Measurements from ENCODE around the gene SV2C. TPM values are rescaled to one million over a fixed set of nuclear protein-coding genes. Genes with fewer than 3 reads are reported as not detected.

Gene SV2C
- total RNA-seq, 1 donor from 2014 or later = 17.8 TPM

- Mint-ChIP-seq H3K36me3 (ENCODE audit: unreplicated experiment) (no peaks in the 10 kb centered on the region), H3K4me1 (ENCODE audit: low read depth, unreplicated experiment) (no peaks in the 10 kb centered on the region), H3K27me3 (ENCODE audit: unreplicated experiment) (no peaks in the 10 kb centered on the region), H3K4me3 (ENCODE audit: unreplicated experiment) (no peak overlapping the region), H3K9me3 (ENCODE audit: unreplicated experiment) (peaks cover 2% of the 10 kb centered on the region), H3K27ac (ENCODE audit: unreplicated experiment) (no peak overlapping the region)
- TF ChIP-seq CTCF (IDR thresholded peaks at IDR 0.05; ENCODE audit: partially characterized antibody, unreplicated experiment) = no peak
- DNase-seq = no peak
These were observed 306.5 kb downstream of the SV2C start for GRCh38 chr5:76389513-76390154.

GRCh38 chr5:76391014-76391413 lies 307.8 kb downstream of the SV2C start:
- TF ChIP-seq CTCF (IDR thresholded peaks at IDR 0.05; ENCODE audit: partially characterized antibody, unreplicated experiment) = no peak
- H3K36me3 Mint-ChIP-seq (ENCODE audit: unreplicated experiment) = no peaks in the 10 kb centered on the region
- no peak overlapping the region for H3K4me3 Mint-ChIP-seq (ENCODE audit: unreplicated experiment)
- no peak overlapping the region for H3K27ac Mint-ChIP-seq (ENCODE audit: unreplicated experiment)
- no peak for DNase-seq
- no peaks in the 10 kb centered on the region for H3K4me1 Mint-ChIP-seq (ENCODE audit: low read depth, unreplicated experiment)
- H3K9me3 Mint-ChIP-seq (ENCODE audit: unreplicated experiment) = peaks cover 2% of the 10 kb centered on the region
- H3K27me3 Mint-ChIP-seq (ENCODE audit: unreplicated experiment) = no peaks in the 10 kb centered on the region

GRCh38 chr5:76393035-76393680 lies 310.0 kb downstream of the SV2C start:
- TF ChIP-seq CTCF (IDR thresholded peaks at IDR 0.05; ENCODE audit: partially characterized antibody, unreplicated experiment) = no peak
- no peak overlapping the region for H3K4me3 Mint-ChIP-seq (ENCODE audit: unreplicated experiment)
- no peak overlapping the region for H3K27ac Mint-ChIP-seq (ENCODE audit: unreplicated experiment)
- no peaks in the 10 kb centered on the region for H3K4me1 Mint-ChIP-seq (ENCODE audit: low read depth, unreplicated experiment)
- H3K9me3 Mint-ChIP-seq (ENCODE audit: unreplicated experiment) = peaks cover 2% of the 10 kb centered on the region
- H3K36me3 Mint-ChIP-seq (ENCODE audit: unreplicated experiment) = no peaks in the 10 kb centered on the region
- no peaks in the 10 kb centered on the region for H3K27me3 Mint-ChIP-seq (ENCODE audit: unreplicated experiment)
- no peak for DNase-seq

GRCh38 chr5:76397200-76397599 lies 314.0 kb downstream of the SV2C start:
- Mint-ChIP-seq H3K27ac (ENCODE audit: unreplicated experiment) (no peak overlapping the region), H3K36me3 (ENCODE audit: unreplicated experiment) (no peaks in the 10 kb centered on the region), H3K27me3 (ENCODE audit: unreplicated experiment) (no peaks in the 10 kb centered on the region), H3K4me1 (ENCODE audit: low read depth, unreplicated experiment) (no peaks in the 10 kb centered on the region), H3K9me3 (ENCODE audit: unreplicated experiment) (no peaks in the 10 kb centered on the region), H3K4me3 (ENCODE audit: unreplicated experiment) (no peak overlapping the region)
- no peak for DNase-seq
- no peak for TF ChIP-seq CTCF (IDR thresholded peaks at IDR 0.05; ENCODE audit: partially characterized antibody, unreplicated experiment)

- no peak for DNase-seq
- no peaks in the 10 kb centered on the region for H3K4me1 Mint-ChIP-seq (ENCODE audit: low read depth, unreplicated experiment)
- no peak overlapping the region for H3K4me3 Mint-ChIP-seq (ENCODE audit: unreplicated experiment)
- peaks cover 3% of the 10 kb centered on the region for H3K9me3 Mint-ChIP-seq (ENCODE audit: unreplicated experiment)
- H3K27me3 Mint-ChIP-seq (ENCODE audit: unreplicated experiment) = peaks cover 3% of the 10 kb centered on the region
- H3K27ac Mint-ChIP-seq (ENCODE audit: unreplicated experiment) = no peak overlapping the region
- H3K36me3 Mint-ChIP-seq (ENCODE audit: unreplicated experiment) = no peaks in the 10 kb centered on the region
- TF ChIP-seq CTCF (IDR thresholded peaks at IDR 0.05; ENCODE audit: partially characterized antibody, unreplicated experiment) = no peak
These were observed 316.1 kb downstream of the SV2C start for GRCh38 chr5:76399268-76399667.

Measured in glutamatergic neuron (in vitro differentiated cells).